Right atrium auricular region (tissue), 2 donors: ENCODE measurements around the gene HLA-G. TPM values are rescaled to one million over a fixed set of nuclear protein-coding genes. Genes with fewer than 3 reads are reported as not detected.

ENCODE experiments used
- DNase-seq: peaks from one replicate; pipeline ENCODE4 v3.0.0-alpha.2; 2019; ENCODE audit warnings: low spot score
- H3K27ac ChIP-seq, 2 donors: fragments of 200-600 bp; sonication (generic); 1 replicate in 1 of 2; 2 replicates in 1 of 2; pipeline ENCODE4 v1.5.1; 2016 to 2019
- H3K27me3 ChIP-seq, 2 donors: fragments of 200-600 bp; sonication (generic); one replicate each; pipeline versions ENCODE4 v1.5.1 to v1.6.0; 2017 to 2019
- H3K36me3 ChIP-seq: fragments of 200-600 bp; sonication (generic); one replicate; pipeline ENCODE4 v1.5.1; 2016
- H3K4me1 ChIP-seq, 2 donors: fragments of 200-600 bp; sonication (generic); one replicate each; pipeline versions ENCODE4 v1.5.1 to v1.6.0; 2017 to 2019
- H3K4me3 ChIP-seq, 2 donors: fragments of 200-600 bp; sonication (generic); 1 replicate in 1 of 2; 2 replicates in 1 of 2; pipeline ENCODE4 v1.5.1; 2017 to 2019; ENCODE audit warnings: mild to moderate bottlenecking in 1 of 2, moderate library complexity in 1 of 2
- H3K9me3 ChIP-seq, 2 donors: fragments of 200-600 bp; sonication (generic); one replicate each; pipeline ENCODE4 v1.5.1; 2019
- total RNA-seq, 2 donors: library from RNA; depleted of rRNA; stranded (reverse); fragments of >200 nt; gene quantifications; one replicate each; pipeline ENCODE4 v1.1.0, GENCODE V29; 2016
- TF ChIP-seq, protein P1 (sequence below), 2 donors: fragments of 200-600 bp; sonication (generic); IDR thresholded peaks; one replicate each; pipeline ENCODE4 v1.5.1; 2019; ENCODE audit warnings: antibody characterized with exemption in 2 of 2

The HLA-G gene
- total RNA-seq, 2 donors from 2014 or later = not detected

DNA sequence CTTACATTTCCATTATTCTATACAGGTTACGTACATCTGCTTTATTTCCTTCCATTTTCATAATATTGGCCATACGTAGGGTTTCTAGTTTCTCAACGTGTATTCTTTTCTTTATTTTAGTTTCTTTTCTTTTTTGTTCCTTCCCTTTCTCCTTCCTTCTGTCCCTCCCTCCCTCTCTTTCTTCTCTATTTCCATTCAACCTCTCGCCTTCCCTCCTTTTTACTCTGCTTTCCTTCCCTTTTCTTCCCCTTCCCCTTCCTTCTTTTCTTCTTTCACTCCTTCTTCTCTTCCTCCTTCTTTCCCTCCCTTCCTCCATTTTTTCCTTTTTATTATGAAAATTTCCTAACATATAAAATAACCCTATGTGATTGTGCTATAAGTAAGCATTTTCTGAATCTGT, 8.7 kb upstream of the HLA-G start:
- DNase-seq = no peak
- no peak overlapping the region for H3K4me3 ChIP-seq
- TF ChIP-seq, protein P1, sequence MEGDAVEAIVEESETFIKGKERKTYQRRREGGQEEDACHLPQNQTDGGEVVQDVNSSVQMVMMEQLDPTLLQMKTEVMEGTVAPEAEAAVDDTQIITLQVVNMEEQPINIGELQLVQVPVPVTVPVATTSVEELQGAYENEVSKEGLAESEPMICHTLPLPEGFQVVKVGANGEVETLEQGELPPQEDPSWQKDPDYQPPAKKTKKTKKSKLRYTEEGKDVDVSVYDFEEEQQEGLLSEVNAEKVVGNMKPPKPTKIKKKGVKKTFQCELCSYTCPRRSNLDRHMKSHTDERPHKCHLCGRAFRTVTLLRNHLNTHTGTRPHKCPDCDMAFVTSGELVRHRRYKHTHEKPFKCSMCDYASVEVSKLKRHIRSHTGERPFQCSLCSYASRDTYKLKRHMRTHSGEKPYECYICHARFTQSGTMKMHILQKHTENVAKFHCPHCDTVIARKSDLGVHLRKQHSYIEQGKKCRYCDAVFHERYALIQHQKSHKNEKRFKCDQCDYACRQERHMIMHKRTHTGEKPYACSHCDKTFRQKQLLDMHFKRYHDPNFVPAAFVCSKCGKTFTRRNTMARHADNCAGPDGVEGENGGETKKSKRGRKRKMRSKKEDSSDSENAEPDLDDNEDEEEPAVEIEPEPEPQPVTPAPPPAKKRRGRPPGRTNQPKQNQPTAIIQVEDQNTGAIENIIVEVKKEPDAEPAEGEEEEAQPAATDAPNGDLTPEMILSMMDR (IDR thresholded peaks at IDR 0.05) = no peak
- no peak overlapping the region for H3K27ac ChIP-seq
- H3K4me1 ChIP-seq = no peaks in the 10 kb centered on the region
- H3K36me3 ChIP-seq = no peaks in the 10 kb centered on the region
- no peaks in the 10 kb centered on the region for H3K9me3 ChIP-seq
- H3K27me3 ChIP-seq = no peaks in the 10 kb centered on the region

DNA sequence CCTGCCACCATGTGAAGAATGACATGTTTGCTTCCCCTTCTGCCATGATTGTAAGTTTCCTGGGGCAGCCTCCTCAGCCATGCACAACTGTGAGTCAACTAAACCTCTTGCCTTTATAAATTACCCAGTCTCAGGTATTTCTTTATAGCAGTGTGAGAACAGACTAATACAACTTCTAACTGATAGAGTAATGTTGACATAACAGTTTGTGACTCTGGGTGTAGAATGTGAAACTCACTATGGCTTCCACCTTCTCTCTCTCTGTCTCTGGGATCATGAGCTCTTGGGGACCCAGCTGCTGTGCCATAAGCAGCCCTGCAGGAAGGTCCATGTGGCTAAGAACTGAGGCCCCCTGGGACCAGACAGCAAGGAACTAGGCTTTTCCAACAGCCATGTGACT, 3.5 kb upstream of the HLA-G start:
- Histone ChIP-seq H3K9me3 (no peaks in the 10 kb centered on the region), H3K27ac (no peak overlapping the region), H3K4me1 (peaks cover 0 to 13% of the 10 kb centered on the region in 2 donors), H3K27me3 (peaks cover 1 to 6% of the 10 kb centered on the region in 2 donors), H3K36me3 (no peaks in the 10 kb centered on the region), H3K4me3 (no peak overlapping the region)
- DNase-seq = no peak
- TF ChIP-seq, protein P1 (IDR thresholded peaks at IDR 0.05) = no peak

DNA sequence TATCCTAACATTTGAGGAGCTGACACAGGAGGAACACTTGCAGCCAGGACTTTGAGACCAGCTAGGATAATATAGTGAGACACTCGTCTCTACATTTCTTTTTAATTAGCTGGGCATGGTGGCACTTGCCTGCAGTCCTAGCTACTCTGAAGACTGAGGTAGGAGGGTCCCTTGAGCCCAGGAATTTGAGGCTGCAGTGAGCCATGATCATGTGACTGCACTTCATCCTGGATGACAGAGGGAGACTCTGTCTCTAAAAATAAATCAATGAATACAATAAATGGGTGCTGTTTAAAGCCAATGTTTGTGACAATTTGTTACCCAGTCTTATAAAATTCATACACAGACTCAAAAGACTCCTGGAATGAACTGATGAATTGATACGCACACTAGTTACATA, 1.8 kb upstream of the HLA-G start:
- TF ChIP-seq, protein P1 (IDR thresholded peaks at IDR 0.05) = no peak
- no peak overlapping the region for H3K4me3 ChIP-seq
- H3K4me1 ChIP-seq = peaks cover 0 to 13% of the 10 kb centered on the region in 2 donors
- peaks cover 6% of the 10 kb centered on the region in 2 donors for H3K27me3 ChIP-seq
- H3K9me3 ChIP-seq = no peaks in the 10 kb centered on the region
- H3K36me3 ChIP-seq = no peaks in the 10 kb centered on the region
- no peak for DNase-seq
- H3K27ac ChIP-seq = no peak overlapping the region

DNA sequence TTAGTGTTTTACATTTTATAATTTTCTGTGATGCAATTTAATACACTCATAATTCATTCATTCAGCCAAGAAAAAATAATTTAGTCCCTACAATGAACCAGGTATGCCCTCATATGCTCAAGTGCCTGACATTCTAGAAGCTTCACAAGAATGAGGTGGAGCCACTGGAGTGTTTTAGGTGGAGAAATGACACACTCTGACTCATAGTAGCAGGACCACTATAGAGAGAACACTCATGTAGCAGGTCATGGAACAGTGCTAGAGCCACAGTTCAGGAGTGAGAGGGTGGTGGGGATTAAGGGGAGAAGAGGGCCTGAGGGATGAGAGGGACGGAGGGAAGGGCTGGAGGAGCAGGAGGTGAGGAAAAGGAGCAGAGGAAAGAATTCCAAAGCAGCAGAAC, 1.4 kb upstream of the HLA-G start:
- H3K4me1 ChIP-seq = peaks cover 0 to 13% of the 10 kb centered on the region in 2 donors
- no peak for DNase-seq
- no peaks in the 10 kb centered on the region for H3K36me3 ChIP-seq
- no peak overlapping the region for H3K27ac ChIP-seq
- no peak overlapping the region for H3K4me3 ChIP-seq
- TF ChIP-seq, protein P1 (IDR thresholded peaks at IDR 0.05) = no peak
- peaks cover 6% of the 10 kb centered on the region in 2 donors for H3K27me3 ChIP-seq
- no peaks in the 10 kb centered on the region for H3K9me3 ChIP-seq

DNA sequence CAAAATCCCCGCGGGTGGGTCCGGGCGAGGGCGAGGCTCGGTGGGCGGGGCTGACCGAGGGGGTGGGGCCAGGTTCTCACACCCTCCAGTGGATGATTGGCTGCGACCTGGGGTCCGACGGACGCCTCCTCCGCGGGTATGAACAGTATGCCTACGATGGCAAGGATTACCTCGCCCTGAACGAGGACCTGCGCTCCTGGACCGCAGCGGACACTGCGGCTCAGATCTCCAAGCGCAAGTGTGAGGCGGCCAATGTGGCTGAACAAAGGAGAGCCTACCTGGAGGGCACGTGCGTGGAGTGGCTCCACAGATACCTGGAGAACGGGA, 809 bp downstream of the HLA-G start:
- H3K36me3 ChIP-seq = no peaks in the 10 kb centered on the region
- H3K9me3 ChIP-seq = no peaks in the 10 kb centered on the region
- H3K27ac ChIP-seq = no peak overlapping the region
- H3K4me3 ChIP-seq = peak overlapping the region; percentile 3 to 41
- H3K4me1 ChIP-seq = peaks cover 0 to 13% of the 10 kb centered on the region in 2 donors
- H3K27me3 ChIP-seq = peaks cover 6% of the 10 kb centered on the region in 2 donors
- TF ChIP-seq, protein P1 (IDR thresholded peaks at IDR 0.05) = no peak
- DNase-seq = no peak

DNA sequence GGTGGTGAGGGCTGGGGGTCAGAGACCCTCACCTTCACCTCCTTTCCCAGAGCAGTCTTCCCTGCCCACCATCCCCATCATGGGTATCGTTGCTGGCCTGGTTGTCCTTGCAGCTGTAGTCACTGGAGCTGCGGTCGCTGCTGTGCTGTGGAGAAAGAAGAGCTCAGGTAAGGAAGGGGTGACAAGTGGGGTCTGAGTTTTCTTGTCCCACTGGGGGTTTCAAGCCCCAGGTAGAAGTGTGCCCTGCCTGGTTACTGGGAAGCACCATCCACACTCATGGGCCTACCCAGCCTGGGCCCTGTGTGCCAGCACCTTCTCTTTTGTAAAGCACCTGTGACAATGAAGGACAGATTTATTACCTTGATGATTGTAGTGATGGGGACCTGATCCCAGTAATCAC, 2.1 kb downstream of the HLA-G start:
- Histone ChIP-seq H3K9me3 (no peaks in the 10 kb centered on the region), H3K4me3 (no peak overlapping the region), H3K27me3 (peaks cover 6% of the 10 kb centered on the region in 2 donors), H3K4me1 (peaks cover 0 to 13% of the 10 kb centered on the region in 2 donors), H3K27ac (no peak overlapping the region), H3K36me3 (no peaks in the 10 kb centered on the region)
- DNase-seq = no peak
- TF ChIP-seq, protein P1 (IDR thresholded peaks at IDR 0.05) = no peak
